Stimulated activated memory B cell treated with anti-CD40 and anti-IgM and Interleukin-4, amounts not matched to agents 10 μg/mL and 1 μg/mL and 100 μg/mL, for 72 hours (primary cell): ENCODE results near the gene FTL.
A peak's percentile ranks its signal among the peaks of the same experiment; 100 is the strongest.

Experiments used
- ATAC-seq: fragments of 150-1000 bp; cut with Tn5 transposase; 2 replicates; pipeline ENCODE4 v1.10.0; 2021
- H3K27ac Mint-ChIP-seq: one replicate; pipeline ENCODE4 v1.8.0; 2022; ENCODE audit warnings: mild to moderate bottlenecking, mixed read lengths
- H3K27me3 Mint-ChIP-seq: one replicate; pipeline ENCODE4 v1.8.0; 2022; ENCODE audit warnings: mixed read lengths
- H3K36me3 Mint-ChIP-seq: one replicate; pipeline ENCODE4 v1.8.0; 2022; ENCODE audit warnings: mixed read lengths
- H3K4me1 Mint-ChIP-seq: one replicate; pipeline ENCODE4 v1.8.0; 2022; ENCODE audit warnings: mixed read lengths
- H3K4me3 Mint-ChIP-seq: one replicate; pipeline ENCODE4 v1.8.0; 2022; ENCODE audit warnings: mild to moderate bottlenecking, moderate library complexity, mixed read lengths
- H3K9me3 Mint-ChIP-seq: one replicate; pipeline ENCODE4 v1.8.0; 2022; ENCODE audit warnings: mixed read lengths

FTL gene

DNA sequence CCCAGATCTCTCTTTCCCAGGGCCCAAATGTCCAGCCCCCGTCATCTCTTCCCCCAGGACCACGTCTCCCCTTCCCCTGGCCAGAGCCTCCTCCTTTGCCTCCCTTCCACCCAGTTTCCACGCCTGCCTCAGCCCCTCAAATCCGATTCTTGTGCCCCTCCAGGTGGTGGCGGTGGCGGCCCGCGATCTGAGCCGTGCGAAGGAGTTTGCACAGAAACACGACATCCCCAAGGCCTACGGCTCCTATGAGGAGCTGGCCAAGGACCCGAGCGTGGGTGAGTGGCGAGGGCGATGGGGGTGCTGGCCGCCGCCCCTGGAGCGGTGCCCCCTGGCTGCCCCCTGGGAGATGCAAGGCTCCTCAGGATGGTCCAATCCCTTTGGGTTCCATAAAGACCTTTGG lies 30.3 kb upstream of the FTL start:
- Mint-ChIP-seq H3K4me1 (peaks cover 18% of the 10 kb centered on the region), H3K27ac (no peak overlapping the region), H3K36me3 (no peaks in the 10 kb centered on the region), H3K27me3 (peaks cover 9% of the 10 kb centered on the region), H3K9me3 (no peaks in the 10 kb centered on the region), H3K4me3 (no peak overlapping the region)
- ATAC-seq: no peak

- Mint-ChIP-seq H3K4me1 (peaks cover 18% of the 10 kb centered on the region), H3K36me3 (no peaks in the 10 kb centered on the region), H3K4me3 (no peak overlapping the region), H3K27ac (no peak overlapping the region), H3K27me3 (peaks cover 9% of the 10 kb centered on the region), H3K9me3 (no peaks in the 10 kb centered on the region)
- no peak for ATAC-seq
These were observed 29.2 kb upstream of the FTL start for GRCh38 chr19:48935864-48936263.

DNA sequence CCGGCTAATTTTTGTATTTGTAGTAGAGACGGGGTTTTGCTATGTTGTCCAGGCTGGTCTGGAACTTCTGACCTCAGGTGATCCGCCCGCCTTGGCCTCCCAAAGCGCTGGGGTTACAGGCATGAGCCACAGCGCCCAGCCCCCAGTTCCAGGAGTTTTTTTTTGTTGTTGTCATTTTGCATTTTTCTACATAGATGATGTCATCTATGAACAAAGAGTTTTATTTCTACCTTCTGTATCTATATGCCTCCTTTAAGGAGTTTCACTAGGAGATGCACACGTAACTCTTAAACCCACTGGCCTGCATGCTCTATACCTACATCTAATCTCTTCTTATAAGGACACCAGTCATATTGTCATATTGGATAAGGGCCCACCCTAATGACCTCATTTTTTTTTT lies 26.9 kb upstream of the FTL start:
- ATAC-seq: no peak
- H3K36me3 Mint-ChIP-seq: no peaks in the 10 kb centered on the region
- H3K4me1 Mint-ChIP-seq: peaks cover 14% of the 10 kb centered on the region
- no peak overlapping the region for H3K4me3 Mint-ChIP-seq
- no peaks in the 10 kb centered on the region for H3K9me3 Mint-ChIP-seq
- no peak overlapping the region for H3K27ac Mint-ChIP-seq
- peaks cover 9% of the 10 kb centered on the region for H3K27me3 Mint-ChIP-seq

DNA sequence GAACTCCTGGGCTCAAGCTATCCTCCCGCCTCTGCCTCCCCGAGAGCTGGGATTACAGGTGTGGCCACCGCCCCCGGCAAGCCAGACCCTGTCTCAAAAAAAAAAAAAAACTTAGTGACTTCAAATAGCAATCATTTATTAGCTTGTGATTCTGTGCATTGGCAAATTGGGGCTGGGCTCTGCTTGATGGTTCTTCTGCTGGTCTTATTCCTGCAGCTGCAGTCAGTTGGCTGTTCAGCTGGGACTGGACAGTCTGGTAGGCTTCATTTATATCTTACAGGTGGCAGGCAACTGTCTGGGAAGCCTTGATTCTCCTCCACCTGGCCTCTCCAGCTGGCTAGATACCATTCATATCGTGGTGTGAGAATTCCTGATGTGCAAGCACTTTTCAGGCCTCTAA lies 24.2 kb upstream of the FTL start:
- Mint-ChIP-seq H3K27me3 (peaks cover 9% of the 10 kb centered on the region), H3K27ac (no peak overlapping the region), H3K9me3 (no peaks in the 10 kb centered on the region), H3K4me3 (no peak overlapping the region), H3K4me1 (no peaks in the 10 kb centered on the region), H3K36me3 (no peaks in the 10 kb centered on the region)
- no peak for ATAC-seq

GRCh38 chr19:48943081-48943480 lies 22.0 kb upstream of the FTL start:
- Mint-ChIP-seq H3K36me3 (no peaks in the 10 kb centered on the region), H3K27ac (no peak overlapping the region), H3K27me3 (peaks cover 9% of the 10 kb centered on the region), H3K9me3 (no peaks in the 10 kb centered on the region), H3K4me3 (no peak overlapping the region), H3K4me1 (no peaks in the 10 kb centered on the region)
- ATAC-seq: no peak

GRCh38 chr19:48945415-48945814 lies 19.7 kb upstream of the FTL start:
- no peaks in the 10 kb centered on the region for H3K36me3 Mint-ChIP-seq
- ATAC-seq: no peak
- H3K27me3 Mint-ChIP-seq: no peaks in the 10 kb centered on the region
- H3K4me3 Mint-ChIP-seq: no peak overlapping the region
- no peaks in the 10 kb centered on the region for H3K4me1 Mint-ChIP-seq
- H3K9me3 Mint-ChIP-seq: peaks cover 3% of the 10 kb centered on the region
- H3K27ac Mint-ChIP-seq: no peak overlapping the region

- no peaks in the 10 kb centered on the region for H3K27me3 Mint-ChIP-seq
- H3K9me3 Mint-ChIP-seq: peaks cover 3% of the 10 kb centered on the region
- no peak overlapping the region for H3K4me3 Mint-ChIP-seq
These were observed 19.3 kb upstream of the FTL start for GRCh38 chr19:48945817-48946216.

GRCh38 chr19:48946463-48947257 lies 18.4 kb upstream of the FTL start:
- H3K4me3 Mint-ChIP-seq: no peak overlapping the region
- peaks cover 3% of the 10 kb centered on the region for H3K9me3 Mint-ChIP-seq
- no peaks in the 10 kb centered on the region for H3K4me1 Mint-ChIP-seq
- H3K27ac Mint-ChIP-seq: no peak overlapping the region
- ATAC-seq: no peak
- no peaks in the 10 kb centered on the region for H3K36me3 Mint-ChIP-seq
- H3K27me3 Mint-ChIP-seq: no peaks in the 10 kb centered on the region

More at GRCh38 chr19:48945817-48946216, 19.3 kb upstream of the FTL start:
- Mint-ChIP-seq H3K4me1 (no peaks in the 10 kb centered on the region), H3K27ac (no peak overlapping the region), H3K36me3 (no peaks in the 10 kb centered on the region)
- no peak for ATAC-seq

GRCh38 chr19:48947258-48947542 lies 17.9 kb upstream of the FTL start:
- H3K27ac Mint-ChIP-seq: no peak overlapping the region
- no peaks in the 10 kb centered on the region for H3K4me1 Mint-ChIP-seq
- no peaks in the 10 kb centered on the region for H3K36me3 Mint-ChIP-seq
- no peak overlapping the region for H3K4me3 Mint-ChIP-seq
- no peak for ATAC-seq
- no peaks in the 10 kb centered on the region for H3K27me3 Mint-ChIP-seq
- H3K9me3 Mint-ChIP-seq: peaks cover 3% of the 10 kb centered on the region

DNA sequence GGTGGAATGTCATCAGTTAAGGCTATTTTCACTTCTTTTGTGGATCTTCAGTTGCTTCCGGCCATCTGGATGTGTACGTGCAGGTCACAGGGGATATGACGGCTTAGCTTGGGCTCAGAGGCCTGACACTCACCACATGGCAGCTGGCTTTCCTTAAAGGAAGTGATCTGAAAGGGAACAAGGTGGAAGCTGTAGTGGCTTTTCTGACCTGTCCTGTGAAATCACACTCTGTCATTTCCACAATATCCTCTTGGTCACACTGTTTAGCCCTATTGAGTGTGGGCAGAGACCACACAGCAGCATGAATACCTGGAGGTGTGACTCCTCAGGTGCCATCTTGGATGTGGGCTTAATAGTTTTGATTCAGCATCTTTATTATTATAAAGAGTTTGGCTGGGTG lies 14.9 kb upstream of the FTL start:
- H3K4me3 Mint-ChIP-seq: no peak overlapping the region

DNA sequence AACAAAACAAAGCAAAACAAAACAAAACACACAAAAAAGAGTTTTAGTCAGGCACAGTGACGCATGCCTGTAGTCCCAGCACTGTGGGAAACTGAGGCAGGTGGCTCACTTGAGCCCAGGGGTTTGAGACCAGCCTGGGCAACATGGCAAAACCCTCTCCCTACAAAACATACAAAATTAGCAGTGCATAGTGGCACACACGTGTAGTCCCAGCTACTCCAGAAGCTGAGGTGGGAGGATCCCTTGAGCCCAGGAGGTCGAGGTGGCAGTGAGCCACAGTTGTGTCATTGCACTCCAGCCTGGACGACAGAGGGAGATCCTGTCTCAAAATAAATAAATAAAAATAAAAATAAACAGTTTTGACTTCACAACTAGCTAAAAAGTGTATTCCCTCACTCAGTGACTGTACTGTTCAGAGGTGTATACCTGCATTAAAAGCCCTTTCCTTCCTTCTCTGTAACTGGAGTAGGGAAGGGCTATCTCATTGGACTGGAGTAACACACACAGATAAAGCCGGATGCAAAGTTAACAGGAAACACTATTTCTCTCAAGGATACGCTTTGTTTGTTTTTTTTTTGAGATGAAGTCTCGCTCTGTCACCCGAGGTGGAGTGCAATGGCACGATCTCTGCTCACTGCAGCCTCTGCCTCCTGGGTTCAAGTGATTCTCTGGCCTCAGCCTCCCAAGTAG lies 14.1 kb upstream of the FTL start:
- Mint-ChIP-seq H3K4me3 (no peak overlapping the region), H3K27ac (no peak overlapping the region), H3K9me3 (peaks cover 3% of the 10 kb centered on the region), H3K36me3 (peaks cover 3% of the 10 kb centered on the region), H3K4me1 (peaks cover 9% of the 10 kb centered on the region), H3K27me3 (no peaks in the 10 kb centered on the region)
- ATAC-seq: no peak

More for the DNA sequence above, 14.9 kb upstream of the FTL start:
- H3K9me3 Mint-ChIP-seq: peaks cover 3% of the 10 kb centered on the region
- H3K27me3 Mint-ChIP-seq: no peaks in the 10 kb centered on the region
- H3K27ac Mint-ChIP-seq: no peak overlapping the region
- peaks cover 1% of the 10 kb centered on the region for H3K4me1 Mint-ChIP-seq
- no peaks in the 10 kb centered on the region for H3K36me3 Mint-ChIP-seq
- ATAC-seq: no peak

- H3K4me3 Mint-ChIP-seq: no peak overlapping the region
- no peak overlapping the region for H3K27ac Mint-ChIP-seq
- peaks cover 22% of the 10 kb centered on the region for H3K4me1 Mint-ChIP-seq
- H3K27me3 Mint-ChIP-seq: no peaks in the 10 kb centered on the region
- peaks cover 20% of the 10 kb centered on the region for H3K36me3 Mint-ChIP-seq
- H3K9me3 Mint-ChIP-seq: peaks cover 3% of the 10 kb centered on the region
- ATAC-seq: no peak
These were observed 12.0 kb upstream of the FTL start for GRCh38 chr19:48953141-48953540.

GRCh38 chr19:48953990-48954594 lies 11.0 kb upstream of the FTL start:
- Mint-ChIP-seq H3K4me1 (peaks cover 22% of the 10 kb centered on the region), H3K27ac (peak overlapping the region; percentile 77)
- no peak for ATAC-seq

GRCh38 chr19:48954595-48955307 lies 10.4 kb upstream of the FTL start, which contains the start of gene BAX:
TSS of gene BAX (plus strand) at chr19:48954875. CDS start at chr19:48954929, 54 bp downstream.
- Mint-ChIP-seq H3K4me3 (peak within 1 kb of the TSS; percentile 88), H3K27ac (peak within 1 kb of the TSS; percentile 77), H3K9me3 (no peaks in the 10 kb centered on the region), H3K36me3 (peaks cover 29% of the 10 kb centered on the region), H3K4me1 (peaks cover 22% of the 10 kb centered on the region), H3K27me3 (no peaks in the 10 kb centered on the region)
- ATAC-seq: peak; percentile 95

More at GRCh38 chr19:48953990-48954594, 11.0 kb upstream of the FTL start:
- Mint-ChIP-seq H3K9me3 (no peaks in the 10 kb centered on the region), H3K27me3 (no peaks in the 10 kb centered on the region), H3K36me3 (peaks cover 29% of the 10 kb centered on the region), H3K4me3 (peak overlapping the region; percentile 88)

DNA sequence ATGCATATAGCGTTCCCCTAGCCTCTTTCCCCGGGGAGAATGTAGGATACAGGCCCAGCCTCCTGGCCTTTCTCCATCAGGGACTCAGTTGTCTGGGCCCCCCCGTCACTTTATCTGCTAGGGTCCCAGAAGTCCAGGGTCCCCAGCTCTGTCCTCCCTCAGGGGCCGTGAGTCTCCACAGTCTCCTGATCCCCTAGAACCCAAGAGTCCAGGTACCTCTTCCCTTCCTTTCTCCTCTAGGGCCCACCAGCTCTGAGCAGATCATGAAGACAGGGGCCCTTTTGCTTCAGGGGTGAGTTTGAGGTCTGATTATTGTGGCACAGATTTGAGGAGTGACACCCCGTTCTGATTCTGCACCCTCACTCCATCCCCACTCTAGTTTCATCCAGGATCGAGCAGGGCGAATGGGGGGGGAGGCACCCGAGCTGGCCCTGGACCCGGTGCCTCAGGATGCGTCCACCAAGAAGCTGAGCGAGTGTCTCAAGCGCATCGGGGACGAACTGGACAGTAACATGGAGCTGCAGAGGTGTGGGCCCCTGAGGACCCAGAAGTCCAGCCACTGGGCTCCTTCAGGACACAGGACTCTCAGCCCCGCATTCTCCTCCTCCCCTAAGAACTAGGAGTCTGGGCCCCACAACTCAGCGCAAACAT lies 9.7 kb upstream of the FTL start:
- Mint-ChIP-seq H3K27ac (peak overlapping the region; percentile 77), H3K27me3 (no peaks in the 10 kb centered on the region), H3K4me3 (peak overlapping the region; percentile 88), H3K9me3 (no peaks in the 10 kb centered on the region), H3K4me1 (peaks cover 22% of the 10 kb centered on the region), H3K36me3 (peaks cover 29% of the 10 kb centered on the region)
- ATAC-seq: no peak
